Sigmoid colon (tissue), 7 donors: ENCODE measurements around the gene ATF6. TPM values are rescaled to one million over a fixed set of nuclear protein-coding genes. Genes with fewer than 3 reads are reported as not detected.
A peak's percentile ranks its signal among the peaks of the same experiment; 100 is the strongest.

ENCODE experiments used
- DNase-seq: peaks from one replicate; pipeline ENCODE4 v3.0.0-alpha.2; 2019
- H3K27ac ChIP-seq, 4 donors: fragments of 200-600 bp; sonication (generic); one replicate each; pipeline ENCODE4 v1.5.1; 2016 to 2019; ENCODE audit warnings: mild to moderate bottlenecking in 1 of 4
- H3K27me3 ChIP-seq, 3 donors: fragments of 200-600 bp; sonication (generic); one replicate each; pipeline ENCODE4 v1.5.1; 2019; ENCODE audit warnings: mild to moderate bottlenecking in 1 of 3
- H3K36me3 ChIP-seq, 4 donors: fragments of 200-600 bp; sonication (generic); one replicate each; pipeline ENCODE4 v1.5.1; 2016 to 2019
- H3K4me1 ChIP-seq, 4 donors: fragments of 200-600 bp; sonication (generic); one replicate each; pipeline ENCODE4 v1.5.1; 2017 to 2019
- H3K4me3 ChIP-seq, 4 donors: fragments of 200-600 bp; sonication (generic); one replicate each; pipeline ENCODE4 v1.5.1; 2017 to 2019; ENCODE audit warnings: mild to moderate bottlenecking in 2 of 4, moderate library complexity in 1 of 4
- H3K9me3 ChIP-seq, 4 donors: fragments of 200-600 bp in 3 of 4; sonication (generic) in 3 of 4; one replicate each; pipeline versions ENCODE4 v1.5.1 to v1.6.1; 2013 to 2019
- CTCF ChIP-seq, 4 experiments: fragments of 450-650 bp in 3 of 4; fragments of 200-600 bp in 1 of 4; IDR thresholded peaks; one replicate each; pipeline ENCODE4 v1.5.1; 2016 to 2019; ENCODE audit warnings: antibody characterized with exemption in 4 of 4, mild to moderate bottlenecking in 3 of 4, moderate library complexity in 2 of 4
- EP300 ChIP-seq, 4 donors: sonication (generic); formaldehyde crosslinking; IDR thresholded peaks; one replicate each; pipeline ENCODE4 v1.6.1; 2017; ENCODE audit warnings: antibody characterized with exemption in 4 of 4
- POLR2A ChIP-seq, 2 donors: fragments of 450-650 bp; IDR thresholded peaks; one replicate each; pipeline ENCODE4 v1.6.1; 2016; ENCODE audit warnings: antibody characterized with exemption in 2 of 2, mild to moderate bottlenecking in 2 of 2, moderate library complexity in 2 of 2
- POLR2AphosphoS5 ChIP-seq, 4 donors: sonication (generic); formaldehyde crosslinking; IDR thresholded peaks; one replicate each; pipeline ENCODE4 v1.6.1; 2017; ENCODE audit warnings: antibody characterized with exemption in 4 of 4
- WGBS, 2 donors: extraction: QIAGEN DNeasy Blood & Tissue Kit; methylation state at CpG; one replicate each; pipeline ENCODE4 v1.1.7; 2013; 5-methylcytosine and 5-hydroxymethylcytosine counted together
- intact Hi-C: fragments of 100-400 bp; cut with DNase I; formaldehyde crosslinking; loops from one replicate; pipeline ENCODE4 v1.15.1; 2023
- polyA plus RNA-seq, 3 donors: library from polyadenylated mRNA; stranded (reverse); fragments of 200-250 nt; gene quantifications; one replicate each; pipeline ENCODE4 v1.2.3, GENCODE V29; 2013
- total RNA-seq, 4 donors: library from RNA; depleted of rRNA; stranded (reverse); fragments of >200 nt; gene quantifications; one replicate each; pipeline ENCODE4 v1.1.0, GENCODE V29; 2016
- donor health status: healthy with polysubstance abuse.
- donor health status: Bipolar disorder and iron deficiency.
- donor health status: healthy.

The ATF6 gene
- total and polyA plus RNA-seq, 7 donors: 2.3 to 28.1 (median 26.3) TPM

- intact Hi-C loops: no loop called here
Measured at GRCh38 chr1:161770250-161770649, 4.1 kb downstream of the ATF6 start.

GRCh38 chr1:161771161-161771560 lies 5.0 kb downstream of the ATF6 start:
- no peaks in the 10 kb centered on the region for H3K27me3 ChIP-seq
- 44 to 84% methylated on average over 5 of the region's 5 CpGs for WGBS, 2 donors
- peaks cover 0 to 44% (median 29%) of the 10 kb centered on the region in 4 donors for H3K4me1 ChIP-seq
- no peaks in the 10 kb centered on the region for H3K36me3 ChIP-seq
- TF ChIP-seq POLR2A (IDR thresholded peaks at IDR 0.05) (no peak), EP300 (IDR thresholded peaks at IDR 0.05) (no peak), POLR2AphosphoS5 (IDR thresholded peaks at IDR 0.05) (no peak), CTCF (IDR thresholded peaks at IDR 0.05) (no peak)
- H3K27ac ChIP-seq: peak overlapping the region in 1 of 4 donors; percentile 45
- no peak for DNase-seq
- no peak overlapping the region for H3K4me3 ChIP-seq
- intact Hi-C loops: no loop called here
- H3K9me3 ChIP-seq: no peaks in the 10 kb centered on the region

More at GRCh38 chr1:161770250-161770649, 4.1 kb downstream of the ATF6 start:
- TF ChIP-seq POLR2A (IDR thresholded peaks at IDR 0.05) (no peak), CTCF (IDR thresholded peaks at IDR 0.05) (no peak)
- Histone ChIP-seq H3K4me3 (no peak overlapping the region), H3K9me3 (no peaks in the 10 kb centered on the region), H3K27ac (no peak overlapping the region), H3K36me3 (no peaks in the 10 kb centered on the region), H3K27me3 (no peaks in the 10 kb centered on the region), H3K4me1 (peaks cover 0 to 44% (median 29%) of the 10 kb centered on the region in 4 donors)
- no peak for DNase-seq
- 94% methylated on average over 3 of the region's 3 CpGs for WGBS, 2 donors

- Histone ChIP-seq H3K27ac (peak overlapping the region in 2 of 4 donors; percentile 21 to 45), H3K4me1 (peaks cover 0 to 42% (median 25%) of the 10 kb centered on the region in 4 donors), H3K36me3 (no peaks in the 10 kb centered on the region), H3K9me3 (no peaks in the 10 kb centered on the region), H3K4me3 (no peak overlapping the region), H3K27me3 (no peaks in the 10 kb centered on the region)
- WGBS, 2 donors: 79 to 88% methylated on average over 2 of the region's 2 CpGs
- DNase-seq: no peak
- TF ChIP-seq CTCF (IDR thresholded peaks at IDR 0.05): no peak
- TF ChIP-seq EP300 (IDR thresholded peaks at IDR 0.05): no peak
- TF ChIP-seq POLR2A (IDR thresholded peaks at IDR 0.05): no peak
- TF ChIP-seq POLR2AphosphoS5 (IDR thresholded peaks at IDR 0.05): no peak
- intact Hi-C loops: no loop called here
Measured at GRCh38 chr1:161771973-161772372, 5.9 kb downstream of the ATF6 start.

GRCh38 chr1:161772397-161772796 lies 6.3 kb downstream of the ATF6 start:
- peaks cover 0 to 37% (median 21%) of the 10 kb centered on the region in 4 donors for H3K4me1 ChIP-seq
- no peaks in the 10 kb centered on the region for H3K36me3 ChIP-seq
- no peaks in the 10 kb centered on the region for H3K9me3 ChIP-seq
- peak in 2 of 4 donors; percentile 18 to 32 for TF ChIP-seq POLR2AphosphoS5 (IDR thresholded peaks at IDR 0.05)
- no peak for TF ChIP-seq POLR2A (IDR thresholded peaks at IDR 0.05)
- H3K27ac ChIP-seq: peak overlapping the region in 1 of 4 donors; percentile 21
- DNase-seq: no peak
- intact Hi-C loops: no loop called here
- no peak overlapping the region for H3K4me3 ChIP-seq
- H3K27me3 ChIP-seq: no peaks in the 10 kb centered on the region

- H3K4me1 ChIP-seq: peaks cover 0 to 23% (median 8%) of the 10 kb centered on the region in 4 donors
- H3K36me3 ChIP-seq: peaks cover 0 to 1% (median 0%) of the 10 kb centered on the region in 4 donors
- H3K27ac ChIP-seq: no peak overlapping the region
- H3K9me3 ChIP-seq: no peaks in the 10 kb centered on the region
- intact Hi-C loops: no loop called here
- H3K4me3 ChIP-seq: no peak overlapping the region
- 52 to 73% methylated on average over 4 of the region's 4 CpGs for WGBS, 2 donors
- no peak for DNase-seq
- no peaks in the 10 kb centered on the region for H3K27me3 ChIP-seq
- no peak for TF ChIP-seq POLR2A (IDR thresholded peaks at IDR 0.05)
- TF ChIP-seq EP300 (IDR thresholded peaks at IDR 0.05): no peak
Measured at GRCh38 chr1:161773791-161774190, 7.7 kb downstream of the ATF6 start.

GRCh38 chr1:161777261-161777660 lies 11.1 kb downstream of the ATF6 start:
- intact Hi-C loops: no loop called here
- Histone ChIP-seq H3K4me1 (peaks cover 0 to 17% (median 14%) of the 10 kb centered on the region in 4 donors), H3K4me3 (no peak overlapping the region), H3K27ac (no peak overlapping the region), H3K36me3 (peaks cover 0 to 18% (median under 1%) of the 10 kb centered on the region in 4 donors), H3K27me3 (no peaks in the 10 kb centered on the region), H3K9me3 (no peaks in the 10 kb centered on the region)
- TF ChIP-seq EP300 (IDR thresholded peaks at IDR 0.05): no peak
- no peak for TF ChIP-seq POLR2AphosphoS5 (IDR thresholded peaks at IDR 0.05)
- TF ChIP-seq POLR2A (IDR thresholded peaks at IDR 0.05): no peak
- no peak for TF ChIP-seq CTCF (IDR thresholded peaks at IDR 0.05)
- DNase-seq: no peak
- 79 to 95% methylated on average over 2 of the region's 2 CpGs for WGBS, 2 donors
